Epidermal melanocyte (primary cell): Measurements from ENCODE around the gene DSCAML1.

Experiments
- DNase-seq: peaks from one replicate; pipeline ENCODE4 v3.0.0; 2011; ENCODE audit warnings: low spot score; ENCODE audit not compliant: insufficient read length

The DSCAML1 gene

DNA sequence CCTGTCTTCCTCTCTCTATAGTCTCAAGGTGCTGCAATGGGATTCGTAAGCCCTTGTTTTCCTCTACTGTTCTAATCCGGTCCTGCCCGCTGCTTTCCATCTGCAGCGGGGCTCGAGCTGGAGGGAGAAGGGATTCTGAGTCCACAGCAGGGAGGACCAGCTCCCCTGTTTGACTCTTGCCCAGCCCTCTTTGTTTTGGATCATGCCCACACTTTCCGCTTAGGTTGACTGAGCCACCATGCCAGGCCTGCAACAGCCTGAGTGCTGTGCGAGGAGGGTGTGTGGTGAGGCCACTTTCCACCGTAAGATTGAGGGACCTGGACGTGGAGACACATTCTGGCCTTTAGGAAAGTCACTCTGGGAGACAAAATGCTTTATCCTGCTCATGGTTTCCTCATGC, 411.1 kb downstream of the DSCAML1 start:
- no peak for DNase-seq

- DNase-seq, result no peak
Observed at GRCh38 chr11:117385471-117385870, 411.5 kb downstream of the DSCAML1 start.

DNA sequence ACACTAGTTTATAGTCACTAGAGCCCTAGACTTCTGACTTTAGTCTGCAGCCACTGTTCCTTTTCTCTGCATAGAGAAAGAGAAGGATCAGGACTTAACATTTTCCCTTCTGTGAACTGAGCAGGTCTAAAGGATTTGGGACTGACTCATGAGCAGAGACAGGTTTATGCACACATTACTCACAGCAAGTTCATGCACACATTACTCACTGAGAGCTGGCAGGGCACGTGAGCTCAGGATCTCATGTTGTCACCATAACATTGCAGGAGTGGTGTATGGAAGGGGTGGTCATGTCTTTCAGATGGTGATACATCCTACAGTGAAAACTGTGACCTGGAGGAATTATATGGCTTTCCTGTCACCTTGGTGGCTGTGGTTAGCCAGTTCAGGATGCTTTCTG, 413.0 kb downstream of the DSCAML1 start:
- DNase-seq, result no peak

DNA sequence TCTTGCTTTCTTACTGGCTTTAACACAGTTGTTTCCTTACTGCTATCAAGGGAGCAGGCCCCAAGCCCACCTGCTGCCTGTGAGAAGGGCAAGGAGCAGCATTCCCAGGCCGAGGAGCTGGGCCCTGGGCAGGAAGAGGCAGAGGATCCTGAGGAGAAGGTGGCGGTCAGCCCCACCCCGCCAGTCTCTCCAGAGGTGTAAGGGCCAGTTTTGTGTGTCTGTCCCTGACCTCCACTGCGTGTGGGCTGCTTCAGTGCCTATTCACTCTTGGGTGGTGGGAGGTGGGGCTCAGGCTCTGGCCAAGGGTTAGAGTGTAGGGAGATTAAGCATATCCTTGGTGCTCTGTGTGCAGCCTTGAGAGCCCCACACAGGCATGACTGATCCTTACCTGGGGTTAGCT, 414.3 kb downstream of the DSCAML1 start:
- DNase-seq, result peak; percentile 4

GRCh38 chr11:117381481-117382387, 415.3 kb downstream of the DSCAML1 start:
- peak; percentile 8 for DNase-seq

DNA sequence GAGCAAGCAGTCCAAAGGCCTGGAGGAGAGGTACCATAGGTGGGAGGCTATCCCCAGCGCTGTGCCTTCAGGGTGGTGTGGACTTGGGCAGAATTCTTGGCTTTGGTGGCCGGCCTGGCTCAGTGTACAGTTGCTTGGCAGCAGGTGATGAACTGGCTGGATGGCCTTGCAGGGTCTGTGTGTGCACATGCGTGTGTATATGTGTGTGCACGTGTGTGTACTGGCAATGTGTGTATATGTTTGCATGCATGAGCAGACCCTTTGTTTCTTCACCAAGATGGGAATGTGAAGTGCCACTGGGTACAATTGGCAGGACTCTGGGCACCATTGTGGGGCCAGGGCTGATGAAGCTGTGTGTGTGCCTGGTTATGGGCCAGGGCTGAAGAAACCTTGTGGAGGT, 416.3 kb downstream of the DSCAML1 start:
- DNase-seq, result peak; percentile 4

GRCh38 chr11:117378976-117379865, 417.8 kb downstream of the DSCAML1 start:
- DNase-seq, result peak; percentile 5
